T-helper 9 cell (primary cell): ENCODE measurements around the gene LDLRAD4.

ENCODE experiments used
- DNase-seq: peaks from one replicate; pipeline ENCODE4 v3.0.0-alpha.2; 2020

LDLRAD4 gene

DNA sequence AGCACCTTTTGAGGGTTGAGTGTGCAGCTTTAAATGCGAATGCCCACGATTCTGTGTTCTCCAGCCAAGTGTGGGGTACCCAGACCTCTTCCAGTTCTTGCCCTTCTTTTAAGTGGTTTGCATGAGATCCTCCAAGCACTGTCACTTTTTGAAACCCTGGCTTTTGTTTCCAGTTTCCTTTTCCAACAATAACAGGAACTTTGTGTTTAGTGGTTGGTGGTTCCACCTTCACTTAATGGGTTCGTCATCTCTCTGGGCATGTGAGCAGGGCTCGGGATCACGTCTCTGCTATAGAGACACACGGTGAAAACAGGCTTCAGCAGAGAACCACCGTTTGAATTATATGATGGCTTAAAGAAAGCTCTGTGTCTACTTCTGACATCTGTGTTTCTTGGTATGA, 197.6 kb downstream of the LDLRAD4 start:
- DNase-seq = no peak

DNA sequence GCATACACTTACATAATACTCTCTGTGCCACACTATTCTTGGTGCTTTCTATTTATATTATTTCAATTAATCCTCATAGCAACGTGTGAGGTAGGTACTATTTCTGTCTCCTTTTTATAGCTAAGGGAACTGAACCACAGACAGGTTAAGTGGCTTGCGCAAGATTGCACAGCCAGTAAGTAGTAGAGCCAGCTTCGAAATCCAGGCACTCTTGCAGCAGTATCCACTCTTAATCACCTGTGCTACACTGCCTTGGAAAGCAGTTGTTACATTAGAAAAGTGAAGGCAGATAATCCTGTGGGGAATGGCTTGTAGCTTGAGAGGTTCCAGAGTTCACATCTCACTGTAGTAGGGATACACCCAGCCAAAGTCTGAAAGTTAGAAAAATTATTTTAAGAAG, 198.3 kb downstream of the LDLRAD4 start:
- DNase-seq = no peak

- no peak for DNase-seq
Measured at GRCh38 chr18:13418013-13418710, 199.6 kb downstream of the LDLRAD4 start.

DNA sequence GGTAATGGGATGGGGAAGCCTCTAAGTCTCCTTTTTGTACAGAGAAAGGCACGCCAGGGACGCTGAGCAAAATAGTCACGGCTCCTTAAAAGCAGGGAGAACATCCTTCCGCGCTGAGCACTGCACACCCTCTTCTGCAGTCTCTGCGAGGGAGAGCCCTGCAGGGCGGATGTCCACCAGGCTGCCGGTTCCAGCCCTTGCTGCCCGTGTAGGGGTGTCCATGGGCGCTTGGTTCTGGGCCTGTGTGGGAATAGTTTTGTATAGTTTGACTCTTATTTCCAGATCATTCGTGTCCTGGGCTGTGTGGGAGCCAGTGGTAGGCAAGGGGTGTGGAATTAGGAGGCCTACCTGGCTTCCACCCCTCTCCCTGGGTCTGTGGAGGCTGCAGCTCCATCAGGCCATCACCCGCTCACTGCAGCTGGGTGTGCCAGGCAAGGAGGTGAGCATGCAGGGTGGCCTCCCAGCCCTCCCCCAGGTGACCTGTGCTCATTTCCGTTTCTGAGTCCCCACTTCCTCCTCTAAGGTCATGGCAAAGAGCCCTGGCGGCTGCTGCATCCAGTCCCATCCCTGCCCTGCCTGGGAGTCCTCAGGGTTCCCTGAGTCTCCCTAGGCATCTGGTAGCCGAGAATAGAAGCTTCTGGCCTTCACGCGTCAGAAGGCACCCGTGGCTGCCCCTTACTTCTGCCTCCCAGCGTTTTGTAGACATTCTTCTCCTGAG, 202.6 kb downstream of the LDLRAD4 start:
- DNase-seq = no peak

DNA sequence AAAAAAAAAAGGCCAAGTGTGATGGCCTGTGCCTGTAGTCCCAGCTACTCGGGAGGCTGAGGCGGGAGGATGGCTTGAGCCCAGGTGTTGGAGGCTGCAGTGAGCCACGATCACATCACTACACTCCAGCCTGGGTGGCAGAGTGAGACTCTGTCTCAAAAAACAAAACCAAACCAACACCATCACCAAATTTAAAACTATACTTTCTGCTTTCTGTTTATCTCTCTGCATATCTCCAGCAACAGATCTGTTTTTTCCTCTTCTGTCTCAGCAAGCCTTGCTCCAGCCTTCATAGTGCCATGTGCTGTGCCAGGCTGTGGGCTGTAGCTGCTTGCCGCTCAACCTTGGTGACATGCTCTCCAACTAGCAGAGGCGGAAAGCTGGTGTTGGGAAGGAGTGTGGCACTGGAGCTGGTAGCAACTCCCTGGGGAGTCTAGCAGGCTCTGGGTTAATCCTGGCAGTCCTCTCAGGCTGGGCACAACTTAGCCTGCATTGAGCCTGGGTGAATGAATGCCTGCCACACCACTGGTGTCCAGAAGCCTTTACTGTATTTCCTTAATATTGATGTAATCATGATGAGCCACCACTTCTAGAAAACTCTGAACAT, 204.1 kb downstream of the LDLRAD4 start:
- DNase-seq = no peak

- DNase-seq = no peak
Measured at GRCh38 chr18:13423352-13423751, 204.8 kb downstream of the LDLRAD4 start.

- DNase-seq = no peak
Measured at GRCh38 chr18:13424363-13424762, 205.8 kb downstream of the LDLRAD4 start.

- no peak for DNase-seq
Measured at GRCh38 chr18:13425357-13426091, 207.0 kb downstream of the LDLRAD4 start.

DNA sequence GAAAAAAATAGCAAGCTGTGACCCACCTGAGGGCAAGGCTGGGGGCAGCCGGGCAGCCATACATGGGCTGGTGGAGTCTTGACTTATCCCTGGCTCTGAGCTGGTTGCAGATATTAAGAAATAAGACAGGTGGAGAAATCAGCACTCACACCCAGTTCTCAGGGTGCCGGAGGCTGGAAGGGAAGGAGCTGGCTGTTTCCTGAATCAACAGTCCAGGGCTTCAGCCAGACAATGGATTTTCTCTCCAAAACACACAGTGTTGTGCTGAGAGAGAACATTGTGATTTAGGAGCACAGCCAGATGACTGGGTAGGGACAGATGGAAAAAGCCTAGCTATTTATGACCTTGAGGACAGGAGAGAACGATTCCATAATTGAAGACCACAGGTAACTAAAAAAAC, 208.8 kb downstream of the LDLRAD4 start:
- no peak for DNase-seq

GRCh38 chr18:13428319-13428718, 209.8 kb downstream of the LDLRAD4 start:
- no peak for DNase-seq

DNA sequence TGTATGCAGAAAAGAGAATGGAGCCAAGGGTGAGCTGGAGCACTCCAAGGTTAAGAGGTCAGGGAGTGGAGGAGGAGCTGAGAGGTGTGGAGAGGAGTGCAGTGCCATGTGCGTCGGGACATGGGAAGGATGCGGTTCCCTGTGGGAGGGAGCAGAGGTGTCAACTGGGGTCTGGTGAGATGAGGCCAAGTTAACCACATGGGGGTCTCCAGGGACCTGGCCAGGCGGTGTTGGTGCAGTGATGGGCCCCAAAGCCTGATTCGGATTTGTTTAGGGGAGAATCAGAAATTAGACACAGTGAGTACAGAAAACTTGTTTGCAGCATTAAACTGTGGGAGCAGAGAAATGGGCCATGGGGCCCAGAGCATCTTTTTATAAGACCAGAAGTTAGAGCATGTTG, 210.5 kb downstream of the LDLRAD4 start:
- no peak for DNase-seq

- DNase-seq = no peak
Measured at GRCh38 chr18:13429884-13430510, 211.4 kb downstream of the LDLRAD4 start.

DNA sequence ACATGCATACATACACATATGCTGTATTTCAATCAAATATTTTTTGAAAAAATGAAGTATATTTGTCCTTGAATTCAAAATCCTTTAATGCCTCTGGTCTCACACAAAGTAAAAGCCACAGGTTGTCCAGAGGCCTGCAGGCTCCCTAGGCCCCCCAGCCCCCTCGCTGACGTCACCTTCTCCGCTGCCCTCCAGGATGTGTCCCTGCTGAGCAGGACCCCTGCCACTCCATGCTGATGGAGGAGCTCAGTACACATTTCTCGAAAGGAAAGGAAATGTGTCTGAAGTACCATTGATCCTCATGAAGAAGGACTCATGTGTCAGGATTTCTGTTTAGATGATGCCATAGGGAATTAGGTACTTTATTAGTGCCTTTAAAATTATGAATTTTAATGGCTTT, 212.1 kb downstream of the LDLRAD4 start:
- no peak for DNase-seq

- DNase-seq = no peak
Measured at GRCh38 chr18:13431886-13432285, 213.3 kb downstream of the LDLRAD4 start.

GRCh38 chr18:13433125-13433524, 214.6 kb downstream of the LDLRAD4 start:
- DNase-seq = no peak

- no peak for DNase-seq
Measured at GRCh38 chr18:13433685-13434084, 215.1 kb downstream of the LDLRAD4 start.

DNA sequence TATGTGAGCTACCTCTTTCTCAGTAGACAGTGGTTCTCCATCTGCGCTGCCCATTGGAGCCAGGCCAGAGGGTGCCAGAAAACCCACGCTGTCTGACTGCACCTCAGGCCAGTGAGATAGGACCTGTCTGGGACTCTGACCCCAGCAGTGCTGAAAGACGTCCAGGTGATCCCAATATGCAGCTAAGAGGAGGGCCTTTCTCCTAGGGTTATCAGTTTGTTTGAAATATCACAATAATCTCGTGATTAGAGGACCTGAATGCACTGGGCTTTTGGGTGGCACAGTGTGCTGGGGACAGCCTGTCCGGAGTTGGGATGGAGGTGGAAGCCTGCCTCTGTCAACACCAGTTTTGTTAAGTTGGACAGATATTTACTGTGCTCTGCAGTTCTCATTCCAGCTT, 216.3 kb downstream of the LDLRAD4 start:
- DNase-seq = no peak

- DNase-seq = no peak
Measured at GRCh38 chr18:13435586-13436333, 217.2 kb downstream of the LDLRAD4 start.

GRCh38 chr18:13436576-13436975, 218.0 kb downstream of the LDLRAD4 start:
- DNase-seq = peak; percentile 42

GRCh38 chr18:13437034-13437433, 218.5 kb downstream of the LDLRAD4 start:
- DNase-seq = no peak

DNA sequence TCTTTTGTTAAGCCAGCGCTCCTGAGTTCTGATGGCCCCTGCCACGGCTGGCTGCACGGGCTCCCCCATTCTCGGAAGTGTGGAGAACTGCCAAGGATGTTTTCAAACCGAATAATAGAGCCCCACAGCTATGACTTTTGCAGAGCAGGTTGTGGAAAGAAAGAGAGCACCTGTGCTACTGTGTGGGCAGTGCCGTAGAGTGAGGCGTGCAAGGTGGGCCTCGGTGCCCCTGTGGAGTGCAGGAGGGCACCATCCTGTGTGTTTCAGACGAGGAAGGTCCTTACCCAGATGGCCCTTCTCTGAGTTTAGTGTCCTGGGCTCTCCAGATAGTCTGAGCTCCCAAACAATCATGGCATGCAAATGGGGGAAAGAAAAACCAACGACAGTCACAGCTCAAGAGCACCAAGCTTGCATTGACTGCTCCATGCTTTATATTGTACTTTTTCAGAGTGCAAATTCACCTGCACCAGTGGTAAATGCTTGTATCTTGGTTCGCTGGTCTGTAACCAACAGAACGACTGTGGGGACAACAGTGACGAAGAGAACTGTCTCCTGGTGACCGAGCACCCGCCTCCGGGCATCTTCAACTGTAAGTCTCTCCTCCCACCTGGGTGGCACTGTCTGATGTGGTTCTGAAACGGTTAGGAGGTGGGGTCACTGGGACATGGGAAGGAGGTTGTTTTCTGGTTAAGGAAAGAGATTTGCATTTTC, 219.4 kb downstream of the LDLRAD4 start:
- DNase-seq = peak; percentile 34
